HG03135 (cell line): ENCODE results near the gene PMPCA.

Experiments
- ATAC-seq: cut with Tn5 transposase; IDR thresholded peaks from one replicate; pipeline ENCODE4 v1.9.1; 2021; ENCODE audit warnings: mild to moderate bottlenecking, moderate library complexity; ENCODE audit not compliant: unreplicated experiment

The PMPCA gene

GRCh38 chr9:136373300-136374182, 36.9 kb upstream of the PMPCA start, which contains the start of gene CARD9:
CARD9 (minus strand) TSS chr9:136373669; CDS start chr9:136372078, 1,591 bp downstream.
- no peak for ATAC-seq

- ATAC-seq = no peak
Observed at GRCh38 chr9:136374183-136374575, 36.3 kb upstream of the PMPCA start.

GRCh38 chr9:136375096-136375495, 35.4 kb upstream of the PMPCA start:
- ATAC-seq = no peak

DNA sequence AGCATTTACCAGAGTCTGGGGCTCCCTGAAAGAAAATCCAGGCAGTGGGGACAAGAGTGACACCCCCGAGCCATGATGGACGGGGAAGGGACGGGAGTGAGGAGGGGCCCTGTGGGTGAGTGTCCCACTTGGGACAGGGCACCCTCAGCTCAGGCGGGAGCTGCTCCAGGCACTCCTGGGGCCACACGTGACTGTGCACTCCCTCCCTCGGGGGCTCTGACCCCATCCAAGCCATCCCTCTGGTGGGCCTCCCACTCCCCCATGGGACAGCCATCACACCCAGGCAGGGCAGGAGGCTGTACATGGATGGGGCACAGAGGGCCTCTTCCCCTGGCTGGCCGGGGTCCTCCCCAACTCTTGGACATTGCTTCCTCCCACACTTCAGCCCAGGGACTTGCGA, 34.0 kb upstream of the PMPCA start:
- ATAC-seq = no peak

DNA sequence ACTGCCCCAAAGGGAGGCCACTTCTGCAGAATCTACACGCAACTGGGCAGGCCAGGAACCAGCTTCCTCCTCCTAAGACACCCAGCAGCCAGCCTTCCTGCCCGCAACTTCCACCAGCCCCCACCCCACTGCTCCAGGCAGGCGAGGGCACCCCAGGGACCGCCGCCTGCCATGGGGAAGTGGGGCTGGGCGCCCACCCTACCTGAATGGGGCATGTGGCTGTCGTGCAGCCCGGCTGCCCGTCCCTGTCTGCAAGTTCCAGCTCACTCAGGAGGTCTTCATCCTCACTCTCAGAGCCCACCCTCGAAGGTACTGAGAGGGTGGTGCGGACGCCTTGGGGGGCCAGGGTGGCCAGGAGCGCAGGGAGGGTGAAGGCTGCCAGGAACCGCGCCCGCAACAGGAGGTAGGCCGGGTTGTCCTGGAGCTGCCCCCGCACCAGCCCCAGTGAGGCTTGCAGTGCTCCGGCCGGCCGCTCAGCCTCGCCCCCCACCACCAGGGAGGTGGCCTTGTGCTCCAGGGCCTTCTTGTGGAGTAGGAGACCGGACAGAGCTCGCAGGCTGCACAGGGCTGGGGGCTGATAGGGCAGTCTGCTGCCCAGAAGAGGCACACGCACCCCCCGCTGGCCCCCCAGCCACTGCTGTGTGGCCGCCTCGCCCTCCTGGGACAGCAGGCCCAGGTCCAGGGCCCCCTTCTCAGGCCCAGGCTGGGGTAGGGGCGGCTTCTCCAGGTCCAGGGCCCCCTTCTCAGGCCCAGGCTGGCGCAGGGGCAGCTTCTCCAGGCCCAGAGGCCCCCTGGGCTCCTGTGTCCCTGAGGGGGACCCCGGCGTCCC, 32.9 kb upstream of the PMPCA start:
- ATAC-seq = no peak

DNA sequence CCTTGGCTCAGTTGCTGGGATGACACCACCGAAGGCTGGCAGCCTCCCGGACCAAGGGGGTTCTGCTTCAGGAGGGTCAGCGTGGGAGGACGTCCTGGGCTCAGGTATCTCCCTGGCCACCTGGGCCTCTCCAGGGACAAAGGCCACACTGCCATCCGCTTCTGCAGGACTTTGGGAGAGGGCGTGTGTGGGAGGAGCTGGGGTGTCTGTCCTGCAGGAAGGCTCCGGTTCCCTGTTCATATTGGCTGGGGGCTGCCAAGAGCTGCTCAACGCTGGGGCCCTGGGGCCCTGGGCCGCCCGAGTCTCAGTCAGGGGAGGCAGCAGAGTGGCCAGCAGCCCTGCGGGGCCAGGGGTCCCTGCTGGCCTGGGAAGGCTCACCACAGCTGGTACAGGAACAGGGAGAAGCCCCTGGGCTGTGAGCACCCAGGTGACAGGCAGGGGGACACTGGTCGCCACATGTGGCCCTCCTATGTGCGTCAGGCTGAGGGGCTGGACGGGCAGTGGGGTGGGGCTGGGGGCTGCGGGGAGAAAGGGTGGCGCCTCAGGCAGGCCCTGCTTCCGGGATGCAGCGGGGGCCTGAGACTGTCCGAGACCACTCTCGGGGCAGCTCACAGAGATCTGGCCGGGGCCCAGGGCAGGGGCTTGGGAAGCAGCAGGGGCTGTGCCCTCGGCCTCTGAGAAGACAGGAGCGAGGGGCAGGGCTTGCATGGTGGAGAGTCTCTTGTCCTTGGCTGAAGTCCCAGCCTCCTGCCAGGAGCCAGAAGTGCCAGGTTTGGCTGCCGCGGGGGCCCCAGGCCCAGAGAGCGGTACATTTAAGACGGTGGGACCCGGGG, 32.1 kb upstream of the PMPCA start:
- no peak for ATAC-seq

DNA sequence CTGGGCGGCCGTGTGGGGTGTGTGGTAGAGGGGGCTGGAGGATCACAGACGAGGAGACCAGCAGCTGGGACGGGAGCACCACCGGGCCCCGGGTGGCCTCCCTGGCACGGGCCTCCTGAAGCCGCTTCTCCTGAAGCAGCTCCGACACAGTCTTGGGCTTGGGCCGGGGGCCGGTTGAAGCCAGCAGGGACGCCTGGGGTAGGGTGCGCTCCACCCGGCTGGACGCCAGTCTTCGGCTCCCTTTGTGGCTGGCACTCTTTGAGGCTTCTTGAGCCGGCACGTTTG, 31.5 kb upstream of the PMPCA start:
- no peak for ATAC-seq

- ATAC-seq = no peak
Observed at GRCh38 chr9:136379401-136379800, 31.1 kb upstream of the PMPCA start.

DNA sequence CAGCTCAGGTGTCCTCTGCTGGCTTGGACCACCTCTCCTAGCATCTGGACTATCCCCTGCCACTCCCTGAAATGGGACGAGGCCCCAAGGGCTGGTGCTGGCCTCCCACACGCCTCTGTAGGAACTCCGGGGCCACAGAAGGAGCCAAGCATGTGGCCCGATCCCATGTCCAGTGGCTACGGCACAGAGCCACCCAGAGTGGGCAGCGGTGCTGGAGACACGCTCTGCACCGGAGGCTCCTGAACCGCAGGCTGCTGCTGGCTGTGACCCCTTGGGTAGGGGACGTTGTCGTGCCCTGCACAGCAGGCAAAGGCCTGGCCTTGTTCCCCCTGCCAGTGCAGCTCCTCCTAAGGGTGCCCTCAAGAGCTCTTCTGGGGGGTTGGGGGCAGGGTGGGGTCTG, 30.6 kb upstream of the PMPCA start:
- ATAC-seq = no peak

- ATAC-seq = no peak
Observed at GRCh38 chr9:136380381-136380780, 30.1 kb upstream of the PMPCA start.

DNA sequence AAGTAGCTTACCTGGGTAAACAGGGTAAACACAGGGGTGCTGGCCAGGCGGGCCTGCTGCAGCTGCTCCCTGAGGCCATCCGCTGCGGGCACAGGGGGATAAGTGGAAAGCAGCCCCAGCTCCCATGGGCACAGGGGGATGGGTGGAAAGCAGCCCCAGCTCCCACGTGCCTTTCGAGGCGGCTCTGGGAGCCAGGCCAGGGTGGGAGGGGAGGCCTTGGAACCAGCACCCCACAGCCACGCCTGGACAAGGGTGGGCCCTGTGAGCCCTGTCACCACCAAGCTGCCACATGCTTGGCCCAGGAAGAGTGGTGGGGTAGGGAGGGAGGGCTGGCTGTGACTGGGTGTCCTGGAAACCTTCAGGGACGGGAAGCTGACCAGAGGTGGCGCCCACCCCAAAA, 29.1 kb upstream of the PMPCA start:
- ATAC-seq = no peak

GRCh38 chr9:136381966-136382513, 28.4 kb upstream of the PMPCA start:
- ATAC-seq = no peak

- no peak for ATAC-seq
Observed at GRCh38 chr9:136383436-136383835, 27.0 kb upstream of the PMPCA start.

DNA sequence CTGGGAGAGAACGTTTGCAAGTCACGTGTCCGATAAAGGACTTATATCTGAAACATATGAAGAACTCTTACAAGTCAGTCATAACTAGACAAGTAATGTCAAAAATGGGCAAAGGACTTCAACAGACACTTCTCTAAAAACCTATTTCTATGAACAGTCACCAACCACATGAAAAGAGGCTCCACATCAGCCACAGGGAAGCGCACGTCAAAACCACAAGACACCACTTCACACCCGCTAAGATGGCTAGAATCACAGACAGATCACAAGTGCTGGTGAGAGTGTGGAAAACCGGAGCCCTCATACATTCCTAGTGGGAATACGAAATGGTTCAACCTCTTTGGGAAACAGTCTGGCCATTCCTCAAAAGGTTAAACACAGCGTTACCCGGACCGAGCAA, 25.4 kb upstream of the PMPCA start:
- ATAC-seq = no peak

DNA sequence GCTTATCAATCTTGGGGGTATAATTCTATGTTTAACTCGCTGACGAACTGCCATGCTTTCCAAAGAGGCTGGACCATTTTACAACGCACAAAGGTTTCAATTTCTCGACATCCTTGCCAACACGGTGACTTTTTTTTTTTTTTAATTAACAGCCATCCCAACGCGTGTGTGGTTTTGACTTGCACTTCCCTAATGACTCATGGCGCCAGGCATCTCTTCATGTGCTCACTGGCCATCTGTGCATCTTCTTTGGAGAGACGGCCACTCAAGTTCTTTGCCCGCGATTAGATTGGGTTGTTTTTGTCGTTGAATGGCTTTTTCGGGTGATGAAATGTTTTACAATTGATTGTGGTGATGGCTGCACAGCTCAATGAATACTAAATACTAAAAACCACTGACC, 24.4 kb upstream of the PMPCA start:
- ATAC-seq = no peak

GRCh38 chr9:136387217-136387616, 23.2 kb upstream of the PMPCA start:
- no peak for ATAC-seq

DNA sequence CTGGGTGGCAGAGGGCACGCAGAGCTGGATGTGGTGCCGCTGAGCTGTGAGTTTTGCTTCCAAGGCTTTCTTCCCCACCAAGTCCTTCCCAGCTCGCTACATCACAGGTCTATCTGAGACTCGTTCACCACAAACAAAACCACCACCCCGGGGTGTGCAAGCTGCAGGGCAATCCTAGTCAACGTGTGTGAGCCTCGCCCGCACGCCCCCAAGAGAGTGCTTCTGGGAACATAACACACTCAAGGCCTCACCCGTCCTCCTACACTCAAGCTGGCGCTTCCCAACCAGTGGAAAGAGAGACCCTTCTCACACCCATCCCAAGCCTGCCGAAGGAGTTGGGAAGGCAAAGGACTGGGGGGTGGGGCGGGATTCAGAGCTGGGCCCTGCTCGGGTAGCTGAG, 21.1 kb upstream of the PMPCA start:
- no peak for ATAC-seq

GRCh38 chr9:136391737-136392537, 18.5 kb upstream of the PMPCA start:
- ATAC-seq = no peak

GRCh38 chr9:136392538-136393449, 17.7 kb upstream of the PMPCA start:
- no peak for ATAC-seq
